SK-N-SH treated with all-trans-retinoic acid at 6 μM for 48 hours (cell line): ENCODE data around the gene SAMD13.

Experiments used
- ATAC-seq: fragments of 200-7000 bp; cut with Tn5 transposase; 3 replicates; pipeline ENCODE4 v1.9.1; 2020; ENCODE audit warnings: mild to moderate bottlenecking, moderate library complexity
- ARNTL ChIP-seq: fragments of 450-650 bp; formaldehyde crosslinking; IDR thresholded peaks from 2 replicates; pipeline ENCODE4 v1.5.0; 2020; ENCODE audit warnings: low read depth, mild to moderate bottlenecking, moderate library complexity, borderline replicate concordance
- BACH2 ChIP-seq: fragments of 250-450 bp; sonication (Bioruptor Pico); IDR thresholded peaks from 2 replicates; pipeline ENCODE4 v1.9.0; 2021; ENCODE audit warnings: mild to moderate bottlenecking, borderline replicate concordance
- CREB5 ChIP-seq: fragments of 250-450 bp; sonication (Bioruptor Pico); IDR thresholded peaks from 2 replicates; pipeline ENCODE4 v1.5.1; 2020; ENCODE audit warnings: low read depth, mild to moderate bottlenecking, moderate library complexity
- CSDC2 ChIP-seq: fragments of 250-450 bp; sonication (Bioruptor Pico); IDR thresholded peaks from 2 replicates; pipeline ENCODE4 v1.5.0; 2020; ENCODE audit warnings: mild to moderate bottlenecking, moderate library complexity
- ESRRG ChIP-seq: fragments of 250-450 bp; sonication (Bioruptor Pico); IDR thresholded peaks from 2 replicates; pipeline ENCODE4 v1.6.1; 2021; ENCODE audit warnings: mild to moderate bottlenecking
- GLIS3 ChIP-seq: fragments of 250-450 bp; sonication (Bioruptor Pico); IDR thresholded peaks from 2 replicates; pipeline ENCODE4 v1.5.0; 2020; ENCODE audit warnings: mild to moderate bottlenecking, moderate library complexity
- ISL1 ChIP-seq: fragments of 250-450 bp; sonication (Bioruptor Pico); IDR thresholded peaks from 2 replicates; pipeline ENCODE4 v2.1.2; 2022; ENCODE audit warnings: mild to moderate bottlenecking, moderate library complexity
- OSR1 ChIP-seq: fragments of 250-450 bp; sonication (Bioruptor Pico); IDR thresholded peaks from 2 replicates; pipeline ENCODE4 v1.8.0; 2022; ENCODE audit warnings: moderate library complexity, mild to moderate bottlenecking, inconsistent platforms
- PATZ1 ChIP-seq: fragments of 250-450 bp; sonication (Bioruptor Pico); IDR thresholded peaks from 2 replicates; pipeline ENCODE4 v1.8.0; 2020; ENCODE audit warnings: mild to moderate bottlenecking, moderate library complexity, borderline replicate concordance
- PPARA ChIP-seq: fragments of 250-450 bp; sonication (Bioruptor Pico); IDR thresholded peaks from 2 replicates; pipeline ENCODE4 v1.5.0; 2020; ENCODE audit warnings: mild to moderate bottlenecking, borderline replicate concordance
- RARB ChIP-seq: fragments of 250-450 bp; sonication (Bioruptor Pico); IDR thresholded peaks from 2 replicates; pipeline ENCODE4 v1.8.0; 2021; ENCODE audit warnings: mild to moderate bottlenecking, moderate library complexity
- SNAI2 ChIP-seq: fragments of 250-450 bp; sonication (Bioruptor Pico); IDR thresholded peaks from 2 replicates; pipeline ENCODE4 v1.5.0; 2020; ENCODE audit warnings: mild to moderate bottlenecking, moderate library complexity
- TCF4 ChIP-seq: fragments of 250-450 bp; sonication (Bioruptor Pico); IDR thresholded peaks from 2 replicates; pipeline ENCODE4 v1.8.0; 2021; ENCODE audit warnings: mild to moderate bottlenecking, moderate library complexity, borderline replicate concordance
- TOX ChIP-seq: fragments of 250-450 bp; sonication (Bioruptor Pico); IDR thresholded peaks from 2 replicates; pipeline ENCODE4 v1.8.0; 2021; ENCODE audit warnings: mild to moderate bottlenecking, moderate library complexity, borderline replicate concordance
- ZC3H10 ChIP-seq: fragments of 250-450 bp; sonication (Bioruptor Pico); IDR thresholded peaks from 2 replicates; pipeline ENCODE4 v1.5.1; 2021; ENCODE audit warnings: mild to moderate bottlenecking, moderate library complexity
- ZFP30 ChIP-seq: fragments of 450-650 bp; formaldehyde crosslinking; IDR thresholded peaks from 2 replicates; pipeline ENCODE4 v1.5.0; 2022; ENCODE audit warnings: mild to moderate bottlenecking, moderate library complexity
- ZNF565 ChIP-seq: fragments of 450-650 bp; formaldehyde crosslinking; conservative IDR thresholded peaks from 2 replicates; pipeline ENCODE4 v1.5.0; 2020; ENCODE audit warnings: low read depth, mild to moderate bottlenecking, moderate library complexity
- ZNF70 ChIP-seq: fragments of 450-650 bp; formaldehyde crosslinking; IDR thresholded peaks from 2 replicates; pipeline ENCODE4 v1.5.0; 2020; ENCODE audit warnings: mild to moderate bottlenecking, moderate library complexity
- ZNF8 ChIP-seq: fragments of 450-650 bp; formaldehyde crosslinking; IDR thresholded peaks from 2 replicates; pipeline ENCODE4 v1.5.0; 2020; ENCODE audit warnings: mild to moderate bottlenecking, moderate library complexity
- TF ChIP-seq, protein P1 (sequence below): fragments of 250-450 bp; sonication (Bioruptor Pico); IDR thresholded peaks from 2 replicates; pipeline ENCODE4 v1.8.0; 2021; ENCODE audit warnings: low read depth, mild to moderate bottlenecking, moderate library complexity, borderline replicate concordance
- TF ChIP-seq, protein P2 (sequence below): fragments of 250-450 bp; sonication (Bioruptor Pico); IDR thresholded peaks from 2 replicates; pipeline ENCODE4 v1.5.1; 2021; ENCODE audit warnings: mild to moderate bottlenecking, moderate library complexity
- TF ChIP-seq, protein P3 (sequence below): fragments of 250-450 bp; sonication (Bioruptor Pico); IDR thresholded peaks from 2 replicates; pipeline ENCODE4 v1.5.0; 2020; ENCODE audit warnings: mild to moderate bottlenecking, moderate library complexity

SAMD13 gene

GRCh38 chr1:84257617-84258016 is 43.9 kb upstream of the SAMD13 start:
- ATAC-seq: no peak
- no peak for TF ChIP-seq RARB (CRISPR knock-in tag)
- no peak for TF ChIP-seq TOX
- TF ChIP-seq CREB5 (CRISPR knock-in tag): no peak
- TF ChIP-seq PATZ1 (CRISPR knock-in tag): no peak
- TF ChIP-seq CSDC2: no peak
- no peak for TF ChIP-seq GLIS3 (CRISPR knock-in tag)
- no peak for TF ChIP-seq ZNF565 (CRISPR knock-in tag)
- TF ChIP-seq ZNF8: no peak
- no peak for TF ChIP-seq ZFP30 (CRISPR knock-in tag)
- TF ChIP-seq, protein P1, sequence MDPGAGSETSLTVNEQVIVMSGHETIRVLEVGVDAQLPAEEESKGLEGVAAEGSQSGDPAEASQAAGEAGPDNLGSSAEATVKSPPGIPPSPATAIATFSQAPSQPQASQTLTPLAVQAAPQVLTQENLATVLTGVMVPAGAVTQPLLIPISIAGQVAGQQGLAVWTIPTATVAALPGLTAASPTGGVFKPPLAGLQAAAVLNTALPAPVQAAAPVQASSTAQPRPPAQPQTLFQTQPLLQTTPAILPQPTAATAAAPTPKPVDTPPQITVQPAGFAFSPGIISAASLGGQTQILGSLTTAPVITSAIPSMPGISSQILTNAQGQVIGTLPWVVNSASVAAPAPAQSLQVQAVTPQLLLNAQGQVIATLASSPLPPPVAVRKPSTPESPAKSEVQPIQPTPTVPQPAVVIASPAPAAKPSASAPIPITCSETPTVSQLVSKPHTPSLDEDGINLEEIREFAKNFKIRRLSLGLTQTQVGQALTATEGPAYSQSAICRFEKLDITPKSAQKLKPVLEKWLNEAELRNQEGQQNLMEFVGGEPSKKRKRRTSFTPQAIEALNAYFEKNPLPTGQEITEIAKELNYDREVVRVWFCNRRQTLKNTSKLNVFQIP (CRISPR knock-in tag): no peak
- TF ChIP-seq ZNF70 (CRISPR knock-in tag): no peak
- no peak for TF ChIP-seq OSR1
- no peak for TF ChIP-seq ARNTL (CRISPR knock-in tag)
- TF ChIP-seq ESRRG (CRISPR knock-in tag): no peak
- TF ChIP-seq TCF4 (CRISPR knock-in tag): no peak

DNA sequence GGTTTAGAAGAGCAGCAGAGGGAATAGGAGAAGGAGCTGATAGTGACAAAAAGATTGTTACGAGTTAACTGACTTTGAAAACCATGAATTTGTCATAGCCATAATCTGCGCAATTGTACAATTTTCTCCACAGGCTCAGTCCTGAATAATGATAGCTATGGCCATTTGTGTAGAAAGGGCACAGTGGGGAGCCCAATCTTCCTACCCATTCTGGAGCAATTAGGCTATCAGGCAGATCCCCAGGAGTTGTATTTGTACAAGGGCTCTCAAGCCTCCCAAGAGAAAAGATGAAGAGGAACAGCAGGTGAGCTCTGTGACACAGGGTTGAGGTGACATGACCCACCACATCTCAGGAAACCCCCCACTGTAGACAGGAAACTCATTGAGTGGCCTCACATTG is 42.1 kb upstream of the SAMD13 start:
- TF ChIP-seq ARNTL (CRISPR knock-in tag): no peak
- no peak for TF ChIP-seq ZNF70 (CRISPR knock-in tag)
- no peak for TF ChIP-seq ZC3H10 (CRISPR knock-in tag)
- TF ChIP-seq, protein P2, sequence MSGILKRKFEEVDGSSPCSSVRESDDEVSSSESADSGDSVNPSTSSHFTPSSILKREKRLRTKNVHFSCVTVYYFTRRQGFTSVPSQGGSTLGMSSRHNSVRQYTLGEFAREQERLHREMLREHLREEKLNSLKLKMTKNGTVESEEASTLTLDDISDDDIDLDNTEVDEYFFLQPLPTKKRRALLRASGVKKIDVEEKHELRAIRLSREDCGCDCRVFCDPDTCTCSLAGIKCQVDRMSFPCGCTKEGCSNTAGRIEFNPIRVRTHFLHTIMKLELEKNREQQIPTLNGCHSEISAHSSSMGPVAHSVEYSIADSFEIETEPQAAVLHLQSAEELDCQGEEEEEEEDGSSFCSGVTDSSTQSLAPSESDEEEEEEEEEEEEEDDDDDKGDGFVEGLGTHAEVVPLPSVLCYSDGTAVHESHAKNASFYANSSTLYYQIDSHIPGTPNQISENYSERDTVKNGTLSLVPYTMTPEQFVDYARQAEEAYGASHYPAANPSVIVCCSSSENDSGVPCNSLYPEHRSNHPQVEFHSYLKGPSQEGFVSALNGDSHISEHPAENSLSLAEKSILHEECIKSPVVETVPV (CRISPR knock-in tag): no peak
- no peak for TF ChIP-seq ZFP30 (CRISPR knock-in tag)
- TF ChIP-seq CREB5 (CRISPR knock-in tag): no peak
- no peak for TF ChIP-seq ISL1 (CRISPR knock-in tag)
- no peak for TF ChIP-seq TCF4 (CRISPR knock-in tag)
- TF ChIP-seq ZNF8: no peak
- no peak for TF ChIP-seq OSR1
- no peak for TF ChIP-seq ZNF565 (CRISPR knock-in tag)
- no peak for TF ChIP-seq PPARA (CRISPR knock-in tag)
- TF ChIP-seq GLIS3 (CRISPR knock-in tag): no peak
- TF ChIP-seq, protein P3, sequence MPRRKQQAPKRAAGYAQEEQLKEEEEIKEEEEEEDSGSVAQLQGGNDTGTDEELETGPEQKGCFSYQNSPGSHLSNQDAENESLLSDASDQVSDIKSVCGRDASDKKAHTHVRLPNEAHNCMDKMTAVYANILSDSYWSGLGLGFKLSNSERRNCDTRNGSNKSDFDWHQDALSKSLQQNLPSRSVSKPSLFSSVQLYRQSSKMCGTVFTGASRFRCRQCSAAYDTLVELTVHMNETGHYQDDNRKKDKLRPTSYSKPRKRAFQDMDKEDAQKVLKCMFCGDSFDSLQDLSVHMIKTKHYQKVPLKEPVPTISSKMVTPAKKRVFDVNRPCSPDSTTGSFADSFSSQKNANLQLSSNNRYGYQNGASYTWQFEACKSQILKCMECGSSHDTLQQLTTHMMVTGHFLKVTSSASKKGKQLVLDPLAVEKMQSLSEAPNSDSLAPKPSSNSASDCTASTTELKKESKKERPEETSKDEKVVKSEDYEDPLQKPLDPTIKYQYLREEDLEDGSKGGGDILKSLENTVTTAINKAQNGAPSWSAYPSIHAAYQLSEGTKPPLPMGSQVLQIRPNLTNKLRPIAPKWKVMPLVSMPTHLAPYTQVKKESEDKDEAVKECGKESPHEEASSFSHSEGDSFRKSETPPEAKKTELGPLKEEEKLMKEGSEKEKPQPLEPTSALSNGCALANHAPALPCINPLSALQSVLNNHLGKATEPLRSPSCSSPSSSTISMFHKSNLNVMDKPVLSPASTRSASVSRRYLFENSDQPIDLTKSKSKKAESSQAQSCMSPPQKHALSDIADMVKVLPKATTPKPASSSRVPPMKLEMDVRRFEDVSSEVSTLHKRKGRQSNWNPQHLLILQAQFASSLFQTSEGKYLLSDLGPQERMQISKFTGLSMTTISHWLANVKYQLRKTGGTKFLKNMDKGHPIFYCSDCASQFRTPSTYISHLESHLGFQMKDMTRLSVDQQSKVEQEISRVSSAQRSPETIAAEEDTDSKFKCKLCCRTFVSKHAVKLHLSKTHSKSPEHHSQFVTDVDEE: no peak
- no peak for TF ChIP-seq ESRRG (CRISPR knock-in tag)
- no peak for TF ChIP-seq PATZ1 (CRISPR knock-in tag)
- TF ChIP-seq SNAI2 (CRISPR knock-in tag): no peak
- TF ChIP-seq BACH2 (CRISPR knock-in tag): no peak
- no peak for TF ChIP-seq RARB (CRISPR knock-in tag)
- no peak for TF ChIP-seq CSDC2
- ATAC-seq: no peak
